HG03521 (cell line): ENCODE results near the gene DSG3.

Source experiments
- ATAC-seq: cut with Tn5 transposase; IDR thresholded peaks from one replicate; pipeline ENCODE4 v1.9.1; 2021; ENCODE audit warnings: mild to moderate bottlenecking, moderate library complexity; ENCODE audit not compliant: unreplicated experiment

DSG3 gene

DNA sequence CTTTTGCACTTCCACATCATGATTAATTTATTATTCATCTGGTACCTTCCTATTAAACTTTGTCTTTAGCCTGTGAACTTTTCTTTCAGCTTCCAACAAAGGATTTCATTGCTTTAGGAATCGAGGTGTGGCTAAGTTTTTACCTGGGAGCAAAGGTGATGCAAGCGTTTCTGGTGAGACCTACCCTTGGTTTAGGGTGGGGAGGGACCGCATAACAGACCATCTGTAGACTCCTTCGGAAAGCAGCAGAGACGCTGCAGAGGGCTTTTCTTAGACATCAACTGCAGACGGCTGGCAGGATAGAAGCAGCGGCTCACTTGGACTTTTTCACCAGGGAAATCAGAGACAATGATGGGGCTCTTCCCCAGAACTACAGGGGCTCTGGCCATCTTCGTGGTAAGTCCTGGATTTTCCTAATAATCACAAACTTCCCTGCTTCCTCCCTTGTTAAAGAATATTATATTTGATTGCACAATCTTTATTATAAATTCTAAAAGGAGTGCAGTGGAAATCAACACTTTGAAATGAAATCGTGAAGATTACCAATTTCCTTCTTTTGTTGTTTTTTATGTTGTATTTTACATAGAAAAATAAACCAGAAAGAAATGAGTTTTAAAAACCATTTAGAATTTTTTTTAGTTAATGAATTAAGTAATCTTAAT, at the start of gene DSG3:
TSS of gene DSG3 (plus strand) at position 212 of the 662 bp plus-strand sequence. CDS start at position 349, 137 bp downstream.
- ATAC-seq: no peak

DNA sequence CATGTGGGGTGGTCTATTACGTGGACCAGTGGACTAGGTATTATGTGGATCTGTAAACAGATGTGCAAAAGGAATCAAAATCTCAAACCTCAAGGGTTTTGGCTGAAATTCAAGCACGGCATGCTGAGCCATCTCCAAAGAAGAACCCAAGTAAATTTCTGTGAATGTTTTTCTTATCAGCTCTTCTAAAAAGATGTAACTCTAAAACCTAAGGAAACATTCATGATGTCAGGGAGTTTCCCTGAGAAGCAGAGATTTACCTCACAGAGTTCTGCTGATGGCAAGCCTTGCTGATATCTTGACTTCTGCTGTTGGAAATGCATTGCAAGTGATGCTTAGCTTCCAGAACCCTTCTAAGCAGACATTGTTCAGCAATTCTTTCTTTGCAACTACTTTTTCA, 49.4 kb upstream of the DSG3 start:
- no peak for ATAC-seq

DNA sequence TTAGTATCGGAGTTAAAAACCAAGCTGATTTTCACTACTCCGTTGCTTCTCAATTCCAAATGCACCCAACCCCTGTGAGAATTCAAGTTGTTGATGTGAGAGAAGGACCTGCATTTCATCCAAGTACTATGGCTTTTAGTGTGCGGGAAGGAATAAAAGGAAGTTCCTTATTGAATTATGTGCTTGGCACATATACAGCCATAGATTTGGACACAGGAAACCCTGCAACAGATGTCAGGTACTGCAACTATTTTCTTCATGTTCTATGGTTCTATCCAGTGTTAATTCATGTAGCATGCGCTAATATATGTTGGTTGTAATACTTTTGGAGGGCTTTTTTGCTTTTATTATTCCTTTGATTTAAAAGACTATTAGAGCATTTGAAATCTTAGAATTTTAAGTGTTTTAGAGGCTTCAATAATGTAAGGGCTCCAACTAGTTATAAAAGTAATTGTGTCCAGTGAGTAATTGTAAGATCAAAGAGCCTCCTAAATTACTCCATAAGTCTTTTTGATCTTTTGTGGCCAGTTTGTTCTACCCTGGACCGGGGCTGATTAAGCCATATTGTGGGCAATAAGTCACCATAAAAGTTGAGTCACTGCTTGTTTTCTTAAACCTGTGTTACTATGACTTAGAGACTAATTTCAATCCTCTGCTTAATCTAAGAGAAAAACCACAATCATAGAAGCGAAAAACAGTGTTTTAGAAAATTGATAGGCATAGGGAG, 48.1 kb upstream of the DSG3 start:
- ATAC-seq: no peak

GRCh38 chr18:31401156-31402025, 46.1 kb upstream of the DSG3 start:
- no peak for ATAC-seq

- ATAC-seq: no peak
Observed at GRCh38 chr18:31402026-31402373, 45.5 kb upstream of the DSG3 start.

- ATAC-seq: no peak
Observed at GRCh38 chr18:31403409-31403808, 44.1 kb upstream of the DSG3 start.

- ATAC-seq: no peak
Observed at GRCh38 chr18:31407649-31408048, 39.9 kb upstream of the DSG3 start.

DNA sequence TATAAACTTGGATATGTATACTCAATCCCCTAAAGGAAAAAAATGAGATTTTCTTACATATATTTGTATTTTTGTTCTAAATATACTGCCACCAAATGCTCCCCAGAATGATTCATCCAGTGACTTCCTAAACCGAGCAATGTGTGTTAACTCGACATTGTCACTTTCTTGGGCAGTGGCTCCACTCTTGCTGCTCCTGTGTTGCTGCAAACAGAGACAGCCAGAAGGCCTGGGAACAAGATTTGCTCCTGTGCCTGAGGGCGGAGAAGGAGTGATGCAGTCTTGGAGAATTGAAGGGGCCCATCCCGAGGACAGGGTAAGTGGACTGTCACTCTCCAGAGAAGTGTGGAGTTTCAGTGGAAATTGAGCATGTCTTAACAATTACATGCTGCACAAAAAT, 38.3 kb upstream of the DSG3 start:
- no peak for ATAC-seq

GRCh38 chr18:31410716-31411483, 36.6 kb upstream of the DSG3 start:
- no peak for ATAC-seq

- no peak for ATAC-seq
Observed at GRCh38 chr18:31413137-31413536, 34.4 kb upstream of the DSG3 start.

DNA sequence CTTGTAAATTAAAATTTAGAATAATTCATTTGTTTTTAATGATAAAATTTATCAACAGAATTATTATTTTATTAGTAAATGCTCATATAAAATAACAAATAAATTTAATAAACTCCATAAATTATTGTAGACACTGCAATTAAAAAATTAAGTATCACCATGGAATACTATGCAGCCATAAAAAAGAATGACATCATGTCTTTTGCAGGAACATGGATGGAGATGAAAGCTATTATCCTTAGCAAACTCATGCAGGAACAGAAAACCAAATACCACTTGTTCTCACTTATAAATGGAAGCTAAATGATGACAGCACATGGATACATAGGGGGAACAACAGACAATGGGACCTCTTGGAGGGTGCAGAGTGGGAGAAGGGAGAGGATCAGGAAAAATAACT, 29.7 kb upstream of the DSG3 start:
- no peak for ATAC-seq

GRCh38 chr18:31419457-31419932, 28.0 kb upstream of the DSG3 start:
- ATAC-seq: no peak

- no peak for ATAC-seq
Observed at GRCh38 chr18:31420032-31420431, 27.5 kb upstream of the DSG3 start.

DNA sequence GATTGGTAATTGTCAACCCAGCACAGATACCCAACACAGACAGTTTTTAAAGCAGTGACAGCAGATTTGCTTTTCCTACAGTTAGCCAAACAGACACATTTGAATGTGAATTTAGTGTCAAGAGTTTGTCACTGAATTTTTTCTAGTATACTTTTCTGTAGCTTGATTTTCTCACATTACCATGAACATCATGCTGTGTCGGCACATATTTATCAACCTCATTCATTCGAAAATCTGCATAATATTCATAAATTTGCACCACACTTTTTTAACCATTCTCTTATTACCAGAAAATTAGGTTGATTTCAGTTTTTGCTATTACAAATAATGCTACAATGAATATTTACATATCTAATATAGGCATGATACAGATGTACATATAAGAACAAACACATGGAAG, 27.0 kb upstream of the DSG3 start:
- no peak for ATAC-seq

DNA sequence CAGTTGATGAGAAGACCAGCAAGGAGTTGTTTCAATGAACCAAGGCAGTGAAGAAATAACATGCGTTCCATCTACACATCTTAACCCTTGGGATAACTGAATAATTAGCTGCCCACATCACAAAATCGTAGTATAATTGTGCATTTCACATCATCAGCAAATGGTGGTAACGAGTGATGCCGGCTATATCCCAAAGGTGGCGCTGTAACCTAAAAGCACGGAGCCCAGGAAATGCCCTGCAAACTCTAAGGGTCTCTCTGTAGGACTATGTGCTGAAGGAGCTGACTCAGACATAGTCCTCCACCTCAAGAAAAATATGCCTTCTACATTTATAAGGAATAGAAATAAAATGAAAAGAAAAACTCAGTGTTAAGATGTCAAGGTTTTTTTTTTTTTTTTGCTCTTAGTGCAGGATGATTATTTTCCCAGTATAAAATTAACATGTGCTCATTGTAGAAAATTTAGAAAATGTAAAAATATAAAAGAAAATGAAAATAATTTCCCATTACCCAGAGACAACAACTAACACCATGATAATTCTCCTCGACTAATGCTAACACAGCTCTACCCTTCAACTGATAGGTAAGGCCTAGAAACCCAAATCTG, 23.1 kb upstream of the DSG3 start:
- ATAC-seq: peak; percentile 54

DNA sequence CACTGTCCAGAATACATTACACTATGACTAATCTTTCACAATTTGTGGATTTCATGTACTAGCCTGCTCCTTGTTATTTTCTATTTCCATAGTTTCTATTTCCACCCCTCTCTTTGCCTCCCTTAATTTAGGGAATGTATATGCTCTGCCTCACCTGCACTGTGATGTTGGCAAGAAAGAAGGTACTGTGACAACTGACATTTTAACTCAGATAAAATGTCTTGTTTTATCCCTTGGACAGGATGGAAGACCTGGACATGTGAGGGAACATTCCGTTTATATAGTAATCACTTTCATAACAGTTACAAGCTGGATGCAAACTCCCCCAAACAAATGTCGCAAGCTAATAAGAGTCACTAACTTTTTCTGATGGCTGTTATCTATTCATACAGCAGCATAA, 21.5 kb upstream of the DSG3 start:
- no peak for ATAC-seq

DNA sequence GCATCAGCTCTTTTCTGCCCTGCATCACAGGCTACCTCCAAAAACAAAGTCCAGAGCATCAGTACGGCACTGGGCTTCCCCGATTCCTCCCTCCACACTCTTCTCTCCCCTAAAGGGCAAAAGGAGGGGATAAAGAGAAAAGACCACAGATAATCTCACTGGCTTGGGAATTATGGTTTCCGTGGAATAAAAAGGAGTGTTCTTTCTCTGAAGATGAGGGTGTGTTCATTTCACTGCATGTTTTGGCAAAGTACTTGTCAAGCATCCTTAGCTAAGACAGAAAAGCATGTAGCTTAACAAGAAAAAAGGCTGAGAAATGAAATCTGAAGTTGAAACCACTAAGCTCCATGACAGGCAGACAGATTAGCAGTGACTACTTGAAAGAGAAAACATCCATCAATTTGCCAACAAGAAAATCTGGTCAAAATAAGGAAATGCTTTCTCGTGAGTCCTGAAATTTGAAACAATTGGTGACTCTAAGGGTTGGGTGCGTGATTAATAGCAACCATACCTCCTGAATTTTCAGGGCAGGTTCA, 20.6 kb upstream of the DSG3 start:
- no peak for ATAC-seq

DNA sequence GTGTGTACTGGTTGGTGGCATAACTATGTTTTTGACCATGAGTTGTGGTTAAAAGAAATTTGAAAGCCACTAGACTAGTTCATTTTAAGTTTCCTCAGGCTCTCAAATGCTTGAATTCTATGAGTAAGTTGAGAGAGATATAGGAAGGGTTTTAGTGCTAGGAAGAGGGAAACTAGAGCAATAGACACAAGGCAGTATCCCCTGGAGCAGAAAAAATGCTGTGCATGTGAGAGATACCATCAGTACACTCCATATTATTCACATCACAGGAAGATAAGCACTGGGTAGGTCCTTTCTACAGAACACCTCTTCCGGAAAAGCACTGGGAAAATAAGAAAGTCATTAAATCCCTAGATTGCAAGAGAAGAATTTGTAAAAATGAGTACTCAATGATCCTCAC, 19.3 kb upstream of the DSG3 start:
- ATAC-seq: no peak

DNA sequence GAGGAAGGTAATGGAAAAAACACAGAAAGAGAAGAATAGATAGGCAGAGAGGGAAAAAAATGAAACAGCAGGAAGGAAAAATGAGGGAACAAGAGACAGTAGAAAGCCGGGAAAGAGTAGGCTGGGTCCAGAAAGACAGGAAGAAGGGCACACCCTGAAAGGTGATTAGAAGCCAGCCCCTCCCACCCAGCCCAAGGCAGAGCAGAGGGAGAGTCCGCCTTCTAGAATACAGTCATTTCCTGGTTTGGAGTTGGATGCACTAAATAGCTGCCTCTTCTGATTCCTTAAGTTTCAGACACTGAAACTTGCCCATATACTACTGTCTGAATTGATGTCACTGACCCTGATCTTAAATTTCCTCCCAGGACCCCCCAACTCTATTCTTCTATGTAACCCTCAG, 17.9 kb upstream of the DSG3 start:
- ATAC-seq: no peak

DNA sequence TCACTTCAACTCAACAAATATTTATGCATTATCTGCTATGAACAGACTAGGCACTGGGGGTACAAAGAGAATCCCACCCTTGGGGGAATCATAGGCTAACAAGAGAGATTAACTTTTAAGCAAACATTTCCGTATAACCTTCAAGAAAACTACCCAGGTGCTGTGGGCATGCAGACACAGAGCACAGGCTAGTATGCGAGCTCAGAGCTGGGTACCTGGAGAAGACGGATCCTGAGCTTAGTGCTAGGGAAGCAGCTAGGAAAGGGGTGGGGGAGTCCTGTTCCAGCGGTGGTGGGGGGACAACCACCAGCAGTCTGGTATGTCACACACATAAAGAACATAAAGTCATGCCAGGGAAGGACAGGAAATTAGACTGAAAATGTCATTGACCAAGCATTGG, 17.5 kb upstream of the DSG3 start:
- no peak for ATAC-seq
